Ishikawa (cell line): ENCODE measurements around the gene FGD3.

ENCODE experiments used
- CREB1 ChIP-seq: IDR thresholded peaks from 2 replicates; pipeline ENCODE4 v1.6.1; 2012; ENCODE audit warnings: low read depth
- FOXM1 ChIP-seq: IDR thresholded peaks from 2 replicates; pipeline ENCODE4 v1.6.1; 2012; ENCODE audit warnings: low read depth, borderline replicate concordance
- NFIC ChIP-seq: IDR thresholded peaks from 2 replicates; pipeline ENCODE4 v1.6.1; 2012

DNA sequence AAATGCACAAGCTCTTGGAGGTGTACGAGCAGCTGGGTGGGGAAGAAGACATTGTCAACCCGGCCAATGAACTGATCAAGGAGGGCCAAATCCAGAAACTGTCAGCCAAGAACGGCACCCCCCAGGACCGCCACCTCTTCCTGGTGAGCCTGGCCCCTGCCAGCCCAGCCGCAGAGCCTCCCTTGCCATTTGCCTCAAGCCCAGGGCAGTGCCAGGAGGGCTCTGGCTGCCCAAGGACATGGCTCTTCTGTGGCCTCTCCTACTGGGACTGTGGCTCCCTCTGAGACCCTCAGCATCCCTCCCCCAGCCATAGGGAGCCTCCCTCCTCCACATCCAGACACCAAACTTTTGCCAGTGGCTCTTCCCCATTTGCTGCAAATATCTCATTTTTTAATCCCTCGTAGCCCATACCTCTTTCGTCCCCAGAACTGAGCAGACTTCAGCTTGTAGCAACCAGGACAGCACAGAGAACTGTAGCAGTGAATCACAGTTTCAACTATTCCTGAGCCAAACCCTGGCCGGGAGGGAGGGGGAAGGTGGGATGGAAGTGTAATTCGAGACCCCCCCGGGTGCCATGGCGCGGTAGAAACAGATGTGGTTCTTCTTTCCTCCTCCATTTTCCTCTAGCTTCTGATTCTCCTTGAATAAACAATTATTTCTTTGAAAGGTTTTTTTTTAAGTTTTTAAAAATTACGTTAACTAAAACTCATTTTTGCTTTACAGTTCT is 66.7 kb downstream of the FGD3 start:
- TF ChIP-seq CREB1 (no peak), FOXM1 (no peak), NFIC (no peak)
